DMS114 treated with DMSO at 0.1 percent for 48 hours (cell line): ENCODE measurements around the gene CCDC9B.

Source experiments
- DNase-seq: peaks from one replicate; lab custom pipeline; 2025; ENCODE audit not compliant: unreplicated experiment; lab: John Stamatoyannopoulos, UW

CCDC9B gene

DNA sequence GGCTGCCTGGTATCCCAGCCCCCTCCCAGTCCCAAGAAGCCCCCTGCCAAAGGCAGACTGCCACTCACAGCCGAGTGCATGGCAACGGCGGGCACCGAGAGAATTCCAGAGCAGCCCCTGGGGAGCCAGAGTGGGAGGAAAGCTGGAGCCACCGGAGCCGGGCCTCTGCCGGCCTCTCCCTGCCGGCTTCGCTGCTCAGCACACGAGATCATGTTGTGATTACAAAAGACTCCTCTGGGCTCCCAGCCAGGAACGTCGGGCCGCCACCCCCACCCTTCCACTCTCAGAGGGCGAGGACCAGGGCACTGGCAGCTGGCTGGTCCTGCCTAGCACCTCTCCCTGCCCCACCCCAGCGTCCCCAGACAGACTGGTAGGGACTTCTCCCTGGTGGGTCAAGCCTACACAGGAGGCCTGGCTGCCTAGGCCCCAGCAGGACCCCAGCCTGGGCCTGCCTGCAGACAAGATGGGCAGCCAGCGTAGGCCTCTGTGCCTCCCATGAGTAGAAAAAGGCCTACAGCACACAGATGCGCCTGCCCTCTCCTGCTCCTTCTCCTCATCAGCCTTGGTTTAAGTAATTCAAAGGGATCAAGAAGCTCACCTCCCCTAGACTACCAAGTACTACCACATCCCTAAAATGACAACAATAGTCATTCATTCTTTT is at the start of gene CCDC9B:
Gene CCDC9B, minus strand, starts transcription at position 200 of the 661 bp plus-strand sequence. Its CDS starts 120 bp downstream, at position 80.
- no peak for DNase-seq

DNA sequence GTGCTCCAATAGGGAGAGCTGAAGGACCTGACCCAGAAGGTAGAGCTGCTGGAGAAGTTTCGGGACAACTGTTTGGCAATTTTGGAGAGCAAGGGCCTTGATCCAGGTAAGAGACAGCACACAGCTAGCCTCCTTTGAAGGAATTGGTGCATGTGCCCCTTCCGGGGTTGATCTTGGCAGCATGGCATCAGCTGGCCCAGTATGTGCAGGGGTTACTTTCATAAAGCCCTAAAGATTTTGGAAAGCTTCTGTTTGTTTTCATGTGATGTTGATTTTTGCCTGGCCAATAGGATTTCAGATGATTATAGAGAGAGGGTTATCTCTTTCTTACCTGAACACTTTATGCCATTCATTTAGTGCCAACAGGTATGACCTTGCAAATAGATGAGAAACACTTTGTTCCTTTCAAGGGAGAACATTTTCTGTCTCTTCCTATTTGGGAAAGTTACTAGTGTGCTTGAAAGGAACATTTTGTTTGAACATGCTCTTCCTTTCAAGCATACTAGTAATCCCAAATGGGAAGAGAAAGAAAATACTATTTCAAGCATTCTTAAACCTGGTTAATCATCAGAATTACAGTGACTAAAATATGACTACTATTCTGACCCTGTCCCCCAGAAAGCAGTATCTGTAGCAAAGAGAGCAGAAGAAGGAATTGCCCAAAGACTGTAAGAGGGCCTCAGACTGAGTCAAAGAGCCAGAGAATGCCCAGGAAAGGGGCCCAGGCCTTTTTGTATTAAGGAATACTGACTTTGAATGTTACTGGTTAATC is 49.3 kb upstream of the CCDC9B start:
- no peak for DNase-seq

DNA sequence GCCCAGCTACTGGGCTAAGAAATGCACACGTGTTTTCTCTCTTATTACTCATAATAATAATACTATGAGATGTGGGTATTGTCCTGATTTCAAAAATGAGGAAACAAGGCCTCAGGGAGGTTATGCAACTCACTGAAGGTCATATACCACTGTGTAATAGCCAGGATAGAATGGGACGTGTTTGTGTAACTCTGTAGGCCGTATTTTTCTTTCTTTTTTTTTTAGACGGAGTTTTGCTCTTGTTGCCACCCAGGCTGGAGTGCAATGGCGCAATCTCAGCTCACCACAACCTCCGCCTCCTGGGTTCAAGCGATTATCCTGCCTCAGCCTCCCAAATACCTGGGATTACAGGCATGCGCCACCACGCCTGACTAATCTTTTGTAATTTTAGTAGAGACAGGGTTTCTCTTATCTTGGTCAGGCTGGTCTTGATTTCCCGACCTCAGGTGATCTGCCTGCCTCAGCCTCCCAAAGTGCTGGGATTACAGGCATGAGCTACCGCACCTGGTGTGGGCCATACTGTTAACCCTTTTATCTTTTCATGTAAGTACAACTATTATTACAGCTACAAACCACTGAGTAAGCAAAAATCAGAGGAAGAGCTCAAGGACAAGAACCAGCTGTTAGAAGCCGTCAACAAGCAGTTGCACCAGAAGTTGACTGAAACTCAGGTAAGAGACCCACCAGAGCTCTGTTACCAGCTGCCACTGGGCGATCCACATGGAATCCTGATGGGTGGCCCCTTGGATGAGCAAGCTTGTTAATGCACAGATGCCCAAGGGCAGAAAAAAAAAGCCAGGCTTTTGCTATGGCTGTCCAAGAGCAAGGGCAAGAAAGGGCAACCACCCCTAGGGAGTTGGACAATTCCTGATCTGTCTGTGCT is 48.4 kb upstream of the CCDC9B start:
- no peak for DNase-seq

DNA sequence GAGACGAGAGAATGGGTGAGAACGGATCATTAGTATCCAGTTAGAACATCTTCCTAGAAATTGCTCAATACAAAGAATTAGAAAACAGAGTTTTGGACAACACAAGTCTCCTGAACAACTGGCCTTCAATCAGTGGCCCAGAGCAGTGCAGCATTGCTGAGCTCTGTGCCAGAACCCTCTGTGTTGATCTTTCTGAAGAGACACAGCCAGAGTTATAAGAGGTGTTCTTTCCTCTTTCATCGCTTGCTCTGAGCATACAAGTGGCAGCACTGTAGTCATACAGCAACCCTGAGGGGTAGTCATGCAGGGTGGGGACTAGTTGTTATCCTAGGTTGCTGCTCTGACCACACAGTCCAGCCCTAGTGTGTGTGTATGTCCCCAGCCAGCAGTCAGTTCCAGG is 45.7 kb upstream of the CCDC9B start:
- DNase-seq = no peak

DNA sequence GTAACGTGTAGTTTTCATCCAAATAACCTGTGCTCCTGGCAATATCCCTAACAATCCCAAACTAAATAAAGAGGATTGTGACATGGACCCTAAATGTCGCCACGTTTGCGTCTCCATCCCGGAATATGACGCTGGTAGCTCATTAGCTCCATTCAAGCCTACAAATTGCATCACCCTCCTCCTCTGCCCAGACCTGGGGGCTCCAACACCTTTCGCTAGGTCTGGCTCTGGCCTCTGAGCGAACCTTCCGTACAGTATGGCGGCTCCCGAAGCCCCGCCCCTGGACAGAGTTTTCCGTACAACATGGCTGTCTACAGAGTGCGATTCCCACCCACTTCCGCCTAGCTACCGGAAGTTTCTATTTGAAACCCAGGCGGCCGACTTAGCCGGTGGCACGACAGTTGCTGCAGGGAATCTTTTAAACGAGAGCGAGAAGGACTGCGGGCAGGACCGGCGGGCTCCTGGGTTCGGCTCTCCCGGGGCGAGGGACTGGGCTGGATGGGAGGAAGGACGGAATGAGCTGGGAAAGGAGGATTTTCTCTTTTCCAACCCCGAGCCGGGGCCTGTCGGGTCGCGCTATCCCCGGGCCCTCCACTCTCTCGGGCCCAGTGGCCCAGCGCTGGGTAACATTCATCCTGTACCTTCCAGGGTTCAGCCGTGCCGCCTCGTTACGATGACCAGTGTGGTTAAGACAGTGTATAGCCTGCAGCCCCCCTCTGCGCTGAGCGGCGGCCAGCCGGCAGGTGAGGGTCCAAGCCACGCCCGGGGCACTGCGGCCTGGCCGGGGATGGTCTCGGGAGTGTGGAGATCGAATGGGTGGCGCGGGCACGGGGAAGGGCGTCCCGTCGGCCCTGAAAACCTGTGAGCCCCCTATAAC is 42.1 kb upstream of the CCDC9B start, which contains the start of gene KNSTRN:
Gene KNSTRN, plus strand, starts transcription at position 142 of the 877 bp plus-strand sequence. Its CDS starts 115 bp downstream, at position 257.
- peak; percentile 91 for DNase-seq

DNA sequence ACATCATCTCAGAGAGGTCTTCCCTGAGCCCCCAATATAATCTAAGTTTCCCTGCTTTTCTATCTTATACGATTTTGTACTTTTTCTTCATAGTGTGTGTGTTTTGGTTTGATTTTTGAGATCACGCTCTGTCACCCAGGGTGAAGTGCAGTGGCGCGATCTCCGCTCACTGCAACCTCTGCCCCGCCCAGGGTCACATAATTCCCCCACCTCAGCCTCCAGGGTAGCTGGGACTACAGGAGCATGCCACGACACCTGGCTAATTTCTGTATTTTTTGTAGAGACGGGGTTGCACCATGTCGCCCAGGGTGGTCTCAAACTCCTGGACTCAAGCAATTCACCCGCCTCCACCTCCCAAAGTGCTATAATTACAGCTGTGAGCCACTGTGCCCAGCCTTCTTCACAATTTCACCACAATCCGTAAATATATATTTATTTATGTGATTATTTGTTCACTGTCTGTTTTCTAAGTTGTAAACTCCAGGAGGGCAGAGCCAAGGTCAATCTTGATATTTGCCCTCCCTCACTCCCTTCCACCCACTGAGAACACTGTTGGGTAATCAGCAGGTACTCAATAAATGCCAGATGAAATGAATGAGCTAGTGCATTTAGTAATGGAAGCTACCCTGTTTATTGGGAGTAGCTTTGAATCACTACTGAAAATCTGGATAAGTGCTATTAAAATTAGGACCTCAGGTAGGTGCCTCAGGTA is 41.2 kb upstream of the CCDC9B start:
- no peak for DNase-seq

DNA sequence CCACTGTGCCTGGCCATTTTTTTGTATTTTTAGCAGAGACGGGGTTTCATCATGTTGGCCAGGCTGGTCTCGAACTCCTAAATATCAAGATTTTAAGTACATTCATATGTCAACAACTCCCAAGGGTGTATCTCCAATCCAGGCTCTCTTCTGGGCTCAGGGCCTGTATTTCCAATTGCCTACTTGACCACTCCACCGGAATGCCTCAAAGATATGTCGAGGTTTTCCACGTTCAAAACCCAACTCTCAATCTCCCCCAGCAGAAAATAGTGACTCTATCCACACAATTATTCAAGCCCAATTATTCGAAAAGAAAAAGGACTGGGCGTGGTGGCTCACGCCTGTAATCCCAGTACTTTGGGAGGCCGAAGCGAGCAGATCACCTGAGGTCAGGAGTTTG is 39.9 kb upstream of the CCDC9B start:
- DNase-seq = no peak

DNA sequence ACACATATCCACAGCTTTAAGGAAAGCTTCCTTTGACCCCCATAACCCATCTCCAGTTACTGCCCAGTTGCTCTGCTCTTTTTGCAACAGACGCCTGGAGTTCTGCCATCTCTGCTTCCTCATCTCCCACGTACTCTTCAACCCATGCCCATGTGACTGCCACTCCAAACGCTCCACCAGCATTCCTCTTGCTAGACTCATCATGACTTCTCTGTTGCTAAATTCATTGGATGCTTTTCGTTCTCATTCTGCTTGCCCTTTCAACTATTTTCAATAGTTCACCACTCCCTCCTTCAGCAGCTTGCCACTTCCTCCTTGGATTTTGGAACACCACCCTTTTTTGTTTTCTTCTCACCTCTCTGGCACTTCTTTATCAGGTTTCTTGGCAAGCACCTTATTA is 39.1 kb upstream of the CCDC9B start:
- DNase-seq = no peak

DNA sequence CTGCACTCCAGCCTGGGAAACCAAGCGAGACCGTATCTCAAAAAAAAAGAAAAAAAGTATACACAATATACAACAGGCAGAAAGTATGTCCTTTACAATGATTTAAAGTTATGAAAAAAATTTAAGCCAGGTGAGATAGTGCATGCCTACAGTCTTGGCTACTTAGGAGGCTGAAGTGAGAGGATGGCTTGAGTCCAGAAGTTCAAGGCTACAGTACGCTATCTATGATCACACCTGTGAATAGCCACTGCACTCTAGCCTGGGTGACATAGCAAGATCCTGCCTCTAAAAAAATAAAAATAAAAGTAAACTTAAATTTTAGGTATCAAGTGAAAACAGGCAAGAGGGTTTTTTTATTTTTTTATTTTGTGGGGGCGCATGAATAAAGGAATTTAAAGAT is 38.6 kb upstream of the CCDC9B start:
- DNase-seq = no peak

DNA sequence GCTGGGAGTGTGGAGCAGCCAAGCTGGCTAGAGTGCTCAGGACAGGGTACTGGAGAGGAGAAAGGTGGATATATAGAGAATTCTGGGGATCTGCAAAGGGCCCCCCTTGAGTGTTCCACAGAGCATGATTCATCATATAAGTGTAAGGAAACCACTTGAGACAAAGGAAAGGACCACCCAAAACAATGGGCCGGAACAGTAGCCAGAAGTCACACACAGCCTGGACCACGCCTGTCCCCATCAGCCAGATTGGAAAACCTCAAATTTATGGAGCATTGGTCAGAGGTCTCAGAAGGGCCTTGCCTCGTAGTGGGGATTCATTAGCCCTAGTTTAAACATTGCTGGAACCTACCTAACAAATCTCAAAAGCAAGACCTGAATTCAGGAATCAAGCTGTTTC is 36.9 kb upstream of the CCDC9B start:
- no peak for DNase-seq

DNA sequence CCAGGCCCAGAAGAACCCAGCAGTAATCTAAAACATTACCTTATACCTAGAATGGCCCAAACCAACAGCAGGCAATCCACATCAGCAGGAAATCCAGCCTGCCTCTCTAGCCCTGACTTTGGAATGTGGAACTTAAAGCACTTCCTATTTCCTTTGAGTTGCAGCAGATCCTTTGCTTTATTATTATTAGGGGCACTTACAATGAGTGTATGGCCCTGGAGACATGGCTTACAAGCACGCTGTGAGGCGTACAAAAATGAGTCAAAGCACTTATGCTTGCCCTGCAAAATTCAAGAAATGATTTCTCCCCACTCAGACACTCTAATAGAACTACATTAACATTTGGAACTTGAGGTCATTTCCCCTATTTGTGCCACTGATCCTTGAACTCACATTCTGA is 32.2 kb upstream of the CCDC9B start:
- DNase-seq = no peak

DNA sequence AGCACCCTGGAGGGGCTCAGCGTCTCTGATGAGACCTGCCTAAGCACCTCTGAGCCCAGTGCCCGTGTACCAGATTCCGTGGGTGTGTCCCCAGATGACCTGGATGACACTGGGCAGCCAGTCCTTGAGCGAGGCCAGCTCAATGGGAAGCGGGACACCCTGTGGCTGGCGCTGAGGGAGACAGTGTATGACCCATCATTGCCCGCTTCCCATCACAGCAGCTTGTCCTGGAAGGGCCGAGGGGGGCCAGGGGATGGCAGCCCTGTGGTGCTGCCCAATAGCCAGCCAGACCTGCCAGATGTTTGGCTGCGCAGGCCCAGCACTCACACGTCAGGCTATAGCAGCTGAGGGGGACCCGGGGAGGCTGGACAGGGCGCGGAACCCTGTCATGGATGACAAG is 29.2 kb upstream of the CCDC9B start:
- no peak for DNase-seq

DNA sequence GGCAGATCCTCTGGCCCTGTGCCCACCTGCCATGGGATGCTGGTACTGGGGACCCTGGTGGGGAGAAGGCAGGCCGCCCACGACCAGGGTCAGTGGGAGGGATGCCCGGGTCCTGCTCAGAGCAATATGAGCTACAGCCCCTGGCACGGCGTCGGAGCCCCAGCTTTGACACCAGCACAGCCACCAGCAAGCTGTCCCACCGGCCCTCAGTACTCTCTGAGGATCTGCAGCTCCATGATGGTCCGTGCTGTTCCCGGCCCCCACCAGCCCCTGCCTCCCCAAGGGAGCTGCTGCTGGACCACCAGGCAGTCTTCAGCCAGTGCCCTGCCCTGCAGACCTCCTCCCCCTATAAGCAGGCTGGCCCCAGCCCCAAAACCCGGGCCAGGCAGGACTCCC is 28.7 kb upstream of the CCDC9B start:
- no peak for DNase-seq

DNA sequence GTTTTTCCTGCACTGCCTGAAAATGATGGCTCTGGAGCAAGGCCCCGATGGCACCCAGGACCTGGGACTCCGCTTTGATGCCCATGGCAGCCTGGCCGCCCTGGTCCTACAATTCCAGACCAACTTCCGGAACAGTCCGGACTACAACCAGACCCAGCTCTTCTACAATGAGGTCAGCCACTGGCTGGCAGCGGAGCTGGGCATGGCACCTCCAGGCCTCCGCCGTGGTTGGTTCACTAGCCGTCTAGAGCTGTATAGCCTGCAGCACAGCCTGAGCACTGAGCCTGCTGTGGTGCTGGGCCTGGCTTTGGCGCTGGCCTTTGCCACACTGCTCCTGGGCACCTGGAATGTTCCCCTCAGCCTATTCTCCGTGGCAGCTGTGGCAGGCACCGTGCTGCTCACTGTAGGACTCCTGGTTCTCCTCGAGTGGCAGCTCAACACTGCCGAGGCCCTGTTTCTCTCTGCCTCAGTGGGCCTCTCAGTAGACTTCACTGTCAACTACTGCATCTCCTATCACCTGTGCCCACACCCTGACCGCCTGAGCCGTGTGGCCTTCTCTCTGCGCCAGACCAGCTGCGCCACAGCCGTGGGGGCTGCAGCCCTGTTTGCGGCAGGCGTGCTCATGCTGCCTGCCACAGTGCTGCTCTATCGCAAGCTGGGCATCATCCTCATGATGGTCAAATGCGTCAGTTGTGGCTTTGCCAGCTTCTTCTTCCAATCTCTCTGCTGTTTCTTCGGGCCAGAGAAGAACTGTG is 28.2 kb upstream of the CCDC9B start:
- DNase-seq = no peak

DNA sequence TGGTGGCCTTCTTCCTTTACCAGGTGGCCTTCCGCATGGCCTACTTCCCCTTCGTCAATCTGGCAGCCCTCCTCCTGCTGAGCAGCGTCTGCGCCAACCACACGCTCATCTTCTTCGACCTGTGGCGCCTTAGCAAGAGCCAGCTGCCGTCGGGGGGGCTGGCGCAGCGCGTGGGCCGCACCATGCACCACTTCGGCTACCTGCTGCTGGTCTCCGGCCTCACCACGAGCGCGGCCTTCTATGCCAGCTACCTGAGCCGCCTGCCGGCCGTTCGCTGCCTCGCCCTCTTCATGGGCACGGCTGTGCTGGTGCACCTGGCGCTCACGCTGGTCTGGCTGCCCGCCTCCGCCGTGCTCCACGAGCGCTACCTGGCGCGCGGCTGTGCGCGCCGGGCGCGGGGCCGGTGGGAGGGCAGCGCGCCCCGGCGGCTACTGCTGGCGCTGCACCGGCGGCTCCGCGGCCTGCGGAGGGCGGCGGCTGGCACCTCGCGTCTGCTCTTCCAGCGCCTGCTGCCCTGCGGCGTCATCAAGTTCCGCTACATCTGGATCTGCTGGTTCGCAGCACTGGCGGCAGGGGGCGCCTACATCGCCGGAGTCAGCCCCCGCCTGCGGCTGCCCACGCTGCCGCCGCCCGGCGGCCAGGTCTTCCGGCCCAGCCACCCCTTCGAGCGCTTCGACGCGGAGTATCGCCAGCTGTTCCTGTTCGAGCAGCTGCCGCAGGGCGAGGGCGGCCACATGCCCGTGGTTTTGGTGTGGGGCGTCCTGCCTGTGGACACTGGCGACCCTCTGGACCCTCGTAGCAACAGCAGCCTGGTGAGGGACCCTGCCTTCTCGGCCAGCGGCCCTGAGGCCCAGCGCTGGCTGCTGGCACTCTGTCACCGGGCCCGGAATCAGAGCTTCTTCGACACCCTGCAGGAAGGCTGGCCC is 27.2 kb upstream of the CCDC9B start:
- no peak for DNase-seq

DNA sequence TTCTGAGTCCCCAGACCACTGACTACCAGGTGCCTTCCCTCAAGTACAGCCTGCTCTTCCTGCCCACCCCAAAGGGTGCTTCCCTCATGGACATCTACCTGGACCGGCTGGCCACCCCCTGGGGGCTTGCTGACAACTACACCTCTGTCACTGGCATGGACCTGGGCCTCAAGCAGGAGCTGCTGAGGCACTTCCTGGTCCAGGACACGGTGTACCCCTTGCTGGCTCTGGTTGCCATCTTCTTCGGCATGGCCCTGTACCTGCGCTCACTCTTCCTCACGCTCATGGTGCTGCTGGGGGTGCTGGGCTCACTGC is 26.6 kb upstream of the CCDC9B start:
- no peak for DNase-seq

DNA sequence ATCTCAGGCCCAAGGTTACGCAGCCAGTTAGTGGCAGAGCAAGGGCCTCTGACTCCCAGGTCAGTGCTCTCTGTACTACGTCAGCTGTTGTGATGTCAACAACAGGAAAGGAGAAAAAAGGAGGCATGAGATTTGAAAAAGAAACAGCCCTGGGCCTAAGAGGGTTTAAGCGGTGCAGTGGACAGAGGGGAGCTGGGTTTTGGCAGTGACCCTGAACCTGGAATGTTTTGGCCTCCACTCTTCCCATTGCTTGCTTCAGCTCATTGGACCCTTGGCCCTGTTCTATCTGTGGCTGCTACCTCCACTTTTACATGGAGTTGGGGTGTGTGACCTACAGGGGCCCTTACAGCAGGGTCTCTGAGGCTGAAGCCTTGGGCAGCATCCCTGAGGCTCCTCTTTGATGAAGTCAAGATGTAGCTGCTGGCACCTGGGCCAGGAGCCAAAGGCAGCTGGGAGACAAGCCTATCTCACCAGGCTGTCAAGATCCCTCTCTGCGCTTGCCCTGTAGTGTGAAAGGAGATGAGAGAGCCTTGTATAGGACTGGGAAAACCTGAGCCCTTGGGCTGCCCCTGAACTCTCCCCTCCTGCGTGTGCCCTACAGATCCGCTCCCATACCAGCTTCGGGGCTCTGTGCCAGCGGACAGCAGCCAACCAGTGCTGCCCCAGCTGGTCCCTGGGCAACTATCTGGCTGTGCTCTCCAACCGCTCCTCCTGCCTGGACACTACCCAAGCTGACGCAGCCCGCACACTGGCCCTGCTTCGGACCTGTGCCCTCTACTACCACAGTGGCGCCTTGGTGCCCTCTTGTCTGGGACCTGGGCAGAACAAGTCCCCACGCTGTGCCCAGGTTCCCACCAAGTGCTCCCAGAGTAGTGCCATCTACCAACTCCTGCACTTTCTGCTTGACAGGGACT is 26.0 kb upstream of the CCDC9B start:
- no peak for DNase-seq
